Keratinocyte (primary cell): Measurements from ENCODE around the gene SPATA19. TPM values are rescaled to one million over a fixed set of nuclear protein-coding genes. Genes with fewer than 3 reads are reported as not detected.

Experiments
- DNase-seq: peaks from one replicate; pipeline ENCODE4 v3.0.0-alpha.2; 2011; ENCODE audit warnings: low read depth, missing footprints, low spot score
- FAIRE-seq: peaks from 2 replicates; lab custom pipeline; 2011; peaks lifted over from hg19 to GRCh38; lab: Jason Lieb, UNC
- H2AFZ ChIP-seq: 2 replicates; pipeline ENCODE4 v1.6.0; 2012; ENCODE audit warnings: low read length, control low read depth, inconsistent platforms; ENCODE audit not compliant: control insufficient read depth
- H3K27ac ChIP-seq: 2 replicates; pipeline ENCODE4 v1.5.1; 2011; ENCODE audit warnings: low read length; ENCODE audit not compliant: control insufficient read depth, insufficient read depth
- H3K27me3 ChIP-seq: 3 replicates; pipeline ENCODE4 v1.6.0; 2011; ENCODE audit warnings: low read length; ENCODE audit not compliant: control insufficient read depth, insufficient read depth; ENCODE audit errors: extremely low read depth
- H3K36me3 ChIP-seq, 2 experiments: 2 replicates in 1 of 2; 3 replicates in 1 of 2; pipeline ENCODE4 v1.5.1; 2011; ENCODE audit warnings: low read length in 2 of 2, mild to moderate bottlenecking in 1 of 2; ENCODE audit not compliant: control insufficient read depth in 2 of 2, insufficient read depth in 2 of 2; ENCODE audit errors: extremely low read depth in 1 of 2
- H3K4me1 ChIP-seq: 3 replicates; pipeline ENCODE4 v1.5.1; 2011; ENCODE audit warnings: low read length; ENCODE audit not compliant: control insufficient read depth, insufficient read depth; ENCODE audit errors: extremely low read depth
- H3K4me2 ChIP-seq: 3 replicates; pipeline ENCODE4 v1.6.0; 2011; ENCODE audit warnings: low read depth, low read length; ENCODE audit not compliant: control insufficient read depth, insufficient read depth; ENCODE audit errors: extremely low read depth
- H3K4me3 ChIP-seq, 3 experiments: fragments of 200-600 bp in 1 of 3; sonication (generic) in 1 of 3; 2 replicates in 2 of 3; 3 replicates in 1 of 3; pipeline ENCODE4 v1.5.1; 2011 to 2016; ENCODE audit warnings: low read length in 3 of 3, mild to moderate bottlenecking in 3 of 3, control low read depth in 2 of 3, inconsistent platforms in 1 of 3, low read depth in 1 of 3, mixed read lengths in 1 of 3, mixed run types in 1 of 3, moderate library complexity in 1 of 3; ENCODE audit not compliant: control insufficient read depth in 2 of 3, insufficient read depth in 2 of 3; ENCODE audit errors: extremely low read depth in 1 of 3
- H3K79me2 ChIP-seq: 2 replicates; pipeline ENCODE4 v1.6.0; 2012; ENCODE audit warnings: low read length; ENCODE audit not compliant: control insufficient read depth, insufficient read depth
- H3K9ac ChIP-seq: 3 replicates; pipeline ENCODE4 v1.6.0; 2011; ENCODE audit warnings: low read length; ENCODE audit not compliant: control insufficient read depth, insufficient read depth; ENCODE audit errors: extremely low read depth
- H3K9me1 ChIP-seq: 3 replicates; pipeline ENCODE4 v1.6.0; 2011; ENCODE audit warnings: low read length; ENCODE audit not compliant: control insufficient read depth, insufficient read depth; ENCODE audit errors: extremely low read depth
- H3K9me3 ChIP-seq: 2 replicates; pipeline ENCODE4 v1.5.1; 2012; ENCODE audit warnings: low read depth, low read length; ENCODE audit not compliant: control insufficient read depth
- H4K20me1 ChIP-seq: 3 replicates; pipeline ENCODE4 v1.6.0; 2011; ENCODE audit warnings: low read length; ENCODE audit not compliant: control insufficient read depth, insufficient read depth; ENCODE audit errors: extremely low read depth
- EZH2 ChIP-seq: IDR thresholded peaks from one replicate; pipeline ENCODE4 v1.6.1; 2012; ENCODE audit warnings: inconsistent platforms, mild to moderate bottlenecking, low read length, moderate library complexity
- dilution Hi-C: fragments of 300-500 bp; cut with MboI; formaldehyde crosslinking; loops from one replicate; pipeline ENCODE4 v1.7.0; 2020; ENCODE audit warnings: low sequenced_read_pairs; ENCODE audit not compliant: extremely low pct_ligation_motif_present
- polyA minus RNA-seq, 3 experiments: library from RNA; depleted of rRNA, polyadenylated mRNA; stranded (reverse); fragments of >200 nt; gene quantifications; 1 replicate in 1 of 3; 2 replicates in 1 of 3; 3 replicates in 1 of 3; pipeline ENCODE4 v1.2.3, GENCODE V29; 2011
- polyA plus RNA-seq, 5 experiments: library from polyadenylated mRNA; depleted of rRNA in 3 of 5; stranded (reverse) in 3 of 5; stranded (forward) in 1 of 5; unstranded in 1 of 5; fragments of >200 nt; gene quantifications; 1 replicate in 1 of 5; 2 replicates in 3 of 5; 3 replicates in 1 of 5; pipeline versions ENCODE4 v1.2.1 to v1.2.3, GENCODE V29; 2011 to 2012; ENCODE audit warnings: missing spikeins in 2 of 5, low read depth in 1 of 5, low replicate concordance in 1 of 5
- TF ChIP-seq, protein P1 (sequence below), 3 experiments: IDR thresholded peaks in 1 of 3; conservative IDR thresholded peaks in 1 of 3; optimal IDR thresholded peaks in 1 of 3; 2 replicates in 2 of 3; 3 replicates in 1 of 3; pipeline versions ENCODE3 to v1.5.1; 2011; ENCODE audit warnings: low read length in 3 of 3, mild to moderate bottlenecking in 3 of 3, moderate library complexity in 2 of 3, control low read depth in 1 of 3, inconsistent platforms in 1 of 3; ENCODE audit not compliant: insufficient read depth in 2 of 3; ENCODE audit errors: extremely low read depth in 1 of 3

The SPATA19 gene, protein sequence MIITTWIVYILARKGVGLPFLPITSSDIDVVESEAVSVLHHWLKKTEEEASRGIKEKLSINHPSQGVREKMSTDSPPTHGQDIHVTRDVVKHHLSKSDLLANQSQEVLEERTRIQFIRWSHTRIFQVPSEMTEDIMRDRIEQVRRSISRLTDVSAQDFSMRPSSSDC
- 0.26 to 0.58 TPM (median 0.33 TPM) in 3 replicates for polyA plus RNA-seq
- polyA plus RNA-seq (2011; ENCODE audit: low read depth): not detected
- polyA plus RNA-seq (2011; cell fraction: cytosol; rRNA removed): 0.41 and 0.43 TPM in 2 replicates
- polyA plus RNA-seq (2011; cell fraction: nucleus; rRNA removed): 0.15 and 0.51 TPM in 2 replicates
- 0.28 TPM in 1 of 2 replicates, not detected in the other for polyA plus RNA-seq (2012; ENCODE audit: low replicate concordance)
- polyA minus RNA-seq: not detected in 3 replicates
- not detected for polyA minus RNA-seq (2011; cell fraction: cytosol; rRNA and poly(A)+ RNA removed)
- not detected in 2 replicates for polyA minus RNA-seq (2011; cell fraction: nucleus; rRNA and poly(A)+ RNA removed)

GRCh38 chr11:133845413-133845812 lies at the start of gene SPATA19:
Gene SPATA19, minus strand, starts transcription at chr11:133845513. Its CDS starts 67 bp downstream, at chr11:133845446.
- no peak within 1 kb of the TSS for H3K4me3 ChIP-seq
- H3K27ac ChIP-seq: no peak within 1 kb of the TSS
- H3K9ac ChIP-seq: no peak within 1 kb of the TSS
- no peaks in the 10 kb centered on the region for H4K20me1 ChIP-seq
- no peak within 1 kb of the TSS for H3K4me2 ChIP-seq
- dilution Hi-C loops: no loop called here
- H3K9me1 ChIP-seq: no peaks in the 10 kb centered on the region
- FAIRE-seq (no peak), DNase-seq (no peak)
- no peaks in the 10 kb centered on the region for H3K79me2 ChIP-seq
- TF ChIP-seq EZH2: no peak
- TF ChIP-seq, protein P1, sequence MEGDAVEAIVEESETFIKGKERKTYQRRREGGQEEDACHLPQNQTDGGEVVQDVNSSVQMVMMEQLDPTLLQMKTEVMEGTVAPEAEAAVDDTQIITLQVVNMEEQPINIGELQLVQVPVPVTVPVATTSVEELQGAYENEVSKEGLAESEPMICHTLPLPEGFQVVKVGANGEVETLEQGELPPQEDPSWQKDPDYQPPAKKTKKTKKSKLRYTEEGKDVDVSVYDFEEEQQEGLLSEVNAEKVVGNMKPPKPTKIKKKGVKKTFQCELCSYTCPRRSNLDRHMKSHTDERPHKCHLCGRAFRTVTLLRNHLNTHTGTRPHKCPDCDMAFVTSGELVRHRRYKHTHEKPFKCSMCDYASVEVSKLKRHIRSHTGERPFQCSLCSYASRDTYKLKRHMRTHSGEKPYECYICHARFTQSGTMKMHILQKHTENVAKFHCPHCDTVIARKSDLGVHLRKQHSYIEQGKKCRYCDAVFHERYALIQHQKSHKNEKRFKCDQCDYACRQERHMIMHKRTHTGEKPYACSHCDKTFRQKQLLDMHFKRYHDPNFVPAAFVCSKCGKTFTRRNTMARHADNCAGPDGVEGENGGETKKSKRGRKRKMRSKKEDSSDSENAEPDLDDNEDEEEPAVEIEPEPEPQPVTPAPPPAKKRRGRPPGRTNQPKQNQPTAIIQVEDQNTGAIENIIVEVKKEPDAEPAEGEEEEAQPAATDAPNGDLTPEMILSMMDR (optimal IDR thresholded peaks at IDR 0.05 in 1 of 3, IDR thresholded peaks at IDR 0.05 in 1 of 3, conservative IDR thresholded peaks at IDR 0.05 in 1 of 3; ENCODE audit: extremely low read depth in 1 of 3, insufficient read depth in 2 of 3, low read length in 3 of 3): no peak
- H3K4me1 ChIP-seq: no peaks in the 10 kb centered on the region
- no peak within 1 kb of the TSS for H2AFZ ChIP-seq
- no peaks in the 10 kb centered on the region for H3K9me3 ChIP-seq
- H3K36me3 ChIP-seq: no peaks in the 10 kb centered on the region
- H3K27me3 ChIP-seq: peaks cover 10% of the 10 kb centered on the region

GRCh38 chr11:133895061-133895479 lies 49.8 kb upstream of the SPATA19 start:
- Histone ChIP-seq H3K79me2 (no peaks in the 10 kb centered on the region), H4K20me1 (no peaks in the 10 kb centered on the region), H3K36me3 (no peaks in the 10 kb centered on the region), H3K4me1 (no peaks in the 10 kb centered on the region), H3K27ac (no peak overlapping the region), H3K9ac (no peak overlapping the region), H3K4me2 (no peak overlapping the region), H3K9me1 (no peaks in the 10 kb centered on the region), H3K9me3 (no peaks in the 10 kb centered on the region), H3K27me3 (no peaks in the 10 kb centered on the region), H3K4me3 (no peak overlapping the region), H2AFZ (no peak overlapping the region)
- dilution Hi-C loops: no loop called here
- no peak for FAIRE-seq
- no peak for DNase-seq
- TF ChIP-seq, protein P1 (optimal IDR thresholded peaks at IDR 0.05 in 1 of 3, IDR thresholded peaks at IDR 0.05 in 1 of 3, conservative IDR thresholded peaks at IDR 0.05 in 1 of 3; ENCODE audit: extremely low read depth in 1 of 3, insufficient read depth in 2 of 3, low read length in 3 of 3): no peak
- no peak for TF ChIP-seq EZH2
